Smooth muscle cell of the brain vasculature (primary cell): ENCODE data around the gene RRAGC.
"Not testable (repeated sequence)": the region's sequence is repeated elsewhere in the genome, so short reads cannot be mapped to it uniquely, and the experiment has no call there.

ENCODE experiments used
- DNase-seq: peaks from one replicate; pipeline ENCODE4 v3.0.0-alpha.2; 2012; ENCODE audit warnings: low read depth, low spot score

RRAGC gene

DNA sequence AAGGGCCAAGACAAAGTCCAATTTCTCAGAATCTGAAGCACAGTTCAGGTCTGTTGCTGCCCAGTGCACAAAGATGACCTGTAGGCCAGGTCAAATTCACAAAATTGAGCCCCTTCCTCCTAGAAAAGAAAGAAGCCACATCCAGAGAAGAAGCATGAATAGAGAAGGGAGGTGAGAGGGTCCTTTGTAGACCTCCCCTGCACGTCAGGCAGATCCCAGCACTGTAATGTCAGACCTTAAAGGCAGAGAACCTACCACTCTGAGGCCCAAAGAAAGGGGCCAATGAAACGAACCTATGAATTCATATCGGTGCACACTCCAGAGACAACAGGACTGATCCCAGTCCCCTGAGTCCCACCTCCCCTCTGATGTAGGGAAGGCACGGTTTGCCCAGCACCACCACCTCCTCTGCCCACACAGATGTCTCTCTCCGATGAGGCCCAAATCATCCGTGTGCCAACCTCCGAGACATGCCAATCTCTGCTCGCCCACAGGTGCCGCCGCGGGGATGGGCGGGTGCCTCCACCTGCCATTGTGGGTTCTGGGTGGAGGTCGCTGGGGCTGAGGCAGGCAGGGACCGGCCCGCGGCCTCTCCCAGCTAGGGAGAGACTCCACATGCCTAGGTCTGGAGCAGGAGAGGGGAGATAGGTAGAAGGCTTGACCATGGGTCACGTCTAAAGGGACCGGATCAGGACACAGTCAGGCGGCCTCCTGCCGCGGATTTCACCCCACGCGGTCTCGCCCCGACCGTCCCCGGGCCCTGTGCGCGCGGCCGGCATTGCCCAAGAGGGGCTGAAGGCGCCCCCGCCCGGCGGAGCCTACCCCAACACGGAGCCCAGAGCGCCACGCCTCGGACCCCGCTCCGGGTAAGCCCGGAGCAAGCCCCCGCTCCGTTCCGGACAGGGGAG lies 42.1 kb downstream of the RRAGC start:
- DNase-seq = no peak

- no peak for DNase-seq
Observed at GRCh38 chr1:38815903-38816627, 43.5 kb downstream of the RRAGC start.

DNA sequence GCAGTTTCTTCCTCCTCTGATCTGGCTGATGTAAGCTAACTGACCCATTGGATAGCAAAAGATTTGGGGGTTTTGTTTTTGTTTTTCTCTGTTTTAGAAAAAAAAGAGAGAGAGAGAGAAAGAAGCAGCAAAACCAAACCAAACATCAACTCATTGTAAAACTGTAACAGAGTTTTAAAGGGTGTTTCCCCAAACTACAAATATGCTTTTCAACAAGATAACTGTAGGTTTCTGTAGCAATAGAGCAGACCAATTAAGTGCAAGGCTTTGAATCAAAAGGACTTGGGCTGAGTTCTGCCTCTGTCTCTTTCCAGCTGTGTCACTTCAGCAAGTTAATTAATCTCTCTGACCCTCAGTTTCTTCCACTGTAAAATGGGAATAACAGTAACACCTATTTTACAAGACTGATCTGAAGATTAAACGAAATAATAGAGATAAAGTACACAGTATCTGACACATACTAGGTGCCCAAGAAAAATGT lies 44.5 kb downstream of the RRAGC start:
- DNase-seq = no peak

- no peak for DNase-seq
Observed at GRCh38 chr1:38814444-38814983, 45.1 kb downstream of the RRAGC start.

GRCh38 chr1:38812981-38813380 lies 46.6 kb downstream of the RRAGC start:
- DNase-seq = no peak

GRCh38 chr1:38811466-38811865 lies 48.1 kb downstream of the RRAGC start:
- DNase-seq = not testable (repeated sequence)

GRCh38 chr1:38806090-38806489 lies 53.5 kb downstream of the RRAGC start:
- DNase-seq = no peak

GRCh38 chr1:38805036-38805435 lies 54.5 kb downstream of the RRAGC start:
- no peak for DNase-seq

- DNase-seq = no peak
Observed at GRCh38 chr1:38804062-38804886, 55.3 kb downstream of the RRAGC start.

DNA sequence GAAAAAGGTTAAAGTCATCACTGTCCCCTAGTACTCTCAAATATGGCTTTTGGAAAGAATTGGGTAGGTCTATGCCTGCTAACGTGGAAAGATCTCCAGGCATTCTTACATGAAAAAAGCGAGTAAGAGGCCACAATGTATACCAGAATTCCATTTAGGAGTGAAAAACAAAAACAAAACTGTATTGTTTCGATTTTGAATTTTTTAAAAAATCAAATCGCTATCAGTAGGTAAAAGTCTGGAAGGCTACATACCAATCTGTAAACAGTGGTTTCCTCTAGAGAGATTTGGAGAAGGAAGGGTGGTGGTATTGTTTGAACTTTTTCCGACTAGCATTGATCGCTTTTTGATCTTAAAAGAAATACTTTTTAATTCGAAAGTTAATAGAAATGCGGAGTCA lies 55.9 kb downstream of the RRAGC start:
- no peak for DNase-seq

- no peak for DNase-seq
Observed at GRCh38 chr1:38800720-38801671, 58.6 kb downstream of the RRAGC start.

GRCh38 chr1:38793299-38793698 lies 66.3 kb downstream of the RRAGC start:
- no peak for DNase-seq

GRCh38 chr1:38791892-38792291 lies 67.7 kb downstream of the RRAGC start:
- no peak for DNase-seq

- DNase-seq = no peak
Observed at GRCh38 chr1:38791164-38791515, 68.4 kb downstream of the RRAGC start.

- no peak for DNase-seq
Observed at GRCh38 chr1:38790422-38791163, 69.0 kb downstream of the RRAGC start.

GRCh38 chr1:38789498-38790169 lies 69.9 kb downstream of the RRAGC start:
- DNase-seq = no peak

DNA sequence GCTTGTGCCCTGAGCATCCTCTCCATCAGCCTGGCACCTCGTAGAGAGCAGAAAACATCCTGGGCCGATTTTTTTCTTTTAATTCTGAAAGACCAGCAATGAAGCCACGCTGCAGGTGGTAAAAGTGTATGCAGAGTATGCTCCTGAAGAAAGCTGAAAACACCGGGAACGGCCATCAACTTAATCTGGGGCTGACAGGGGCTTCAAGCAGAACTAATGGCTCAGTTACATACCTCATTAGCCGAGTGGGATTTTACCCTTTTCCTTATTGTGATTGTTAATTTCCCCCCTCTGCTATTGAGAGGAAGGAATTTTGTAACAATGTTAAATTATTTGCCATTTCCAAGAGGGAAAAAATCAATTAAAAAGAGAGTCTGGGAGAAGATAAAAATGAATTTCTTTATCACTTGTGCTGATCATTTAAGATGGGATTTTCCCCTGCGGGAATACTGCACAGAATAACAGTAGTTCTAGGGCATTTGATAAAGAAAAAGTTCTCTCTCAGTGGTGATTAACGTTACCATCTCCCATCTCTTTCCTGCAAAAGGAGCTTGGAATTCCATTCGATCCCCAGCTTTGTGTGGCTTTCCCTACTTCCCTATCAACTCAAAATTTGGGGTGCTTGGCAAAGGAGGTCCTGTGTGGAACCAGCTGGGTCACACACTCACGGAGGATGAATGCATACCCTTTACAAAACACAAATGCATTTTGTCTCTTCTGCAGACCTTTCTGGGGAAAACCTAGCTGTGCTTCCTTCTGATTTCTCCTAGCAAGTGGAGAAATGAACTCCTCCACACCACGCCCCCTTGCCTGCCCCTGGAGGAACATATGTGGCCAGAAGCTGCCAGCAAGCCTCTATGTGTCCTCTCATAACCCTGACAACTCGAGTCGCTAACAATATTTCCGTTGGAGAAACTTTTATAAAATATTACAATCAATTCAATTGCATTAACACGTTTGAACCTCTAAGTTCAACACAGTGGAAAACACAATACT lies 70.9 kb downstream of the RRAGC start:
- no peak for DNase-seq
